Endothelial cell of umbilical vein (primary cell): ENCODE results near the gene IFT22. TPM values are rescaled to one million over a fixed set of nuclear protein-coding genes. Genes with fewer than 3 reads are reported as not detected.

Source experiments
- BruUV-seq: library from RNA; stranded (reverse); fragments of 400-500 nt; replicated peaks from 2 replicates; lab custom pipeline; 2021; lab: Mats Ljungman, UMichigan
- CTCF ChIA-PET: fragments of 300-600, 350-600 bp; sonication (Branson Sonifier 250); formaldehyde crosslinking; loops from one replicate; lab custom pipeline; 2021; ENCODE audit warnings: antibody characterized with exemption, inconsistent platforms; lab: Charles Lee
- POLR2A ChIA-PET: fragments of 300-600, 350-600 bp; sonication (Branson Sonifier 250); formaldehyde crosslinking; loops from one replicate; lab custom pipeline; 2021; ENCODE audit warnings: antibody characterized with exemption, inconsistent platforms; lab: Charles Lee
- DNase-seq: peaks from one replicate; pipeline ENCODE4 v3.0.0-alpha.2; 2011; ENCODE audit warnings: low read depth, low spot score
- FAIRE-seq: peaks from 2 replicates; lab custom pipeline; 2011; peaks lifted over from hg19 to GRCh38; lab: Jason Lieb, UNC
- H2AFZ ChIP-seq: 2 replicates; pipeline ENCODE4 v1.6.0; 2012; ENCODE audit warnings: low read depth, low read length, control low read depth, inconsistent platforms
- H3K27ac ChIP-seq: 2 replicates; pipeline ENCODE4 v1.5.1; 2011; ENCODE audit warnings: low read depth, mild to moderate bottlenecking, control low read depth, low read length, moderate library complexity; ENCODE audit not compliant: insufficient read depth
- H3K27me3 ChIP-seq, 2 experiments: 2 replicates each; pipeline versions ENCODE4 v1.6.0 to v1.6.1; 2011; ENCODE audit warnings: low read length in 2 of 2, mixed read lengths in 1 of 2; ENCODE audit not compliant: control insufficient read depth in 2 of 2, insufficient read depth in 2 of 2
- H3K36me3 ChIP-seq, 2 experiments: 2 replicates in 1 of 2; 3 replicates in 1 of 2; pipeline ENCODE4 v1.5.1; 2011; ENCODE audit warnings: low read length in 2 of 2, mild to moderate bottlenecking in 1 of 2, moderate library complexity in 1 of 2; ENCODE audit not compliant: control insufficient read depth in 2 of 2, insufficient read depth in 2 of 2; ENCODE audit errors: extremely low read depth in 1 of 2
- H3K4me1 ChIP-seq: 3 replicates; pipeline ENCODE4 v1.5.1; 2011; ENCODE audit warnings: mild to moderate bottlenecking, low read length; ENCODE audit not compliant: control insufficient read depth, insufficient read depth; ENCODE audit errors: extremely low read depth
- H3K4me2 ChIP-seq: 2 replicates; pipeline ENCODE4 v1.6.1; 2011; ENCODE audit warnings: low read length, control low read depth, mixed read lengths; ENCODE audit not compliant: insufficient read depth
- H3K4me3 ChIP-seq, 3 experiments: fragments of 200-600 bp in 1 of 3; sonication (generic), shearing (Covaris generic) in 1 of 3; replicated peaks in 1 of 3; 2 replicates each; pipeline ENCODE4 v1.5.1; 2011 to 2016; ENCODE audit warnings: control low read depth in 3 of 3, low read length in 3 of 3, mild to moderate bottlenecking in 2 of 3, inconsistent platforms in 1 of 3, low read depth in 1 of 3, moderate library complexity in 1 of 3; ENCODE audit not compliant: insufficient read depth in 1 of 3
- H3K79me2 ChIP-seq: 2 replicates; pipeline ENCODE4 v1.6.0; 2012; ENCODE audit warnings: low read length, inconsistent platforms; ENCODE audit not compliant: control insufficient read depth, insufficient read depth
- H3K9ac ChIP-seq: replicated peaks from 2 replicates; pipeline ENCODE3; 2011; ENCODE audit warnings: low read length, control low read depth; ENCODE audit not compliant: insufficient read depth; ENCODE audit errors: extremely low read depth
- H3K9me1 ChIP-seq: replicated peaks from 3 replicates; pipeline ENCODE4 v1.6.0; 2011; ENCODE audit warnings: mild to moderate bottlenecking, low read length; ENCODE audit not compliant: control insufficient read depth, insufficient read depth; ENCODE audit errors: extremely low read depth
- H3K9me3 ChIP-seq: replicated peaks from 2 replicates; pipeline ENCODE4 v1.5.1; 2012; ENCODE audit warnings: low read length, inconsistent platforms; ENCODE audit not compliant: control insufficient read depth, insufficient read depth
- H4K20me1 ChIP-seq: replicated peaks from 2 replicates; pipeline ENCODE3; 2011; ENCODE audit warnings: mild to moderate bottlenecking, low read length; ENCODE audit not compliant: control insufficient read depth, insufficient read depth; ENCODE audit errors: extremely low read depth
- CTCF ChIP-seq, 2 donors: IDR thresholded peaks; 1 replicate in 1 of 2; 2 replicates in 1 of 2; pipeline ENCODE4 v1.5.1; 2011; ENCODE audit warnings: low read length in 2 of 2, mild to moderate bottlenecking in 2 of 2, moderate library complexity in 2 of 2, control low read depth in 1 of 2, inconsistent platforms in 1 of 2, low read depth in 1 of 2; ENCODE audit not compliant: insufficient read depth in 1 of 2; ENCODE audit errors: extremely low read depth in 1 of 2
- EZH2 ChIP-seq: IDR thresholded peaks from 2 replicates; pipeline ENCODE4 v1.6.1; 2012; ENCODE audit warnings: borderline replicate concordance, low read depth, mild to moderate bottlenecking, moderate library complexity, low read length, inconsistent platforms; ENCODE audit not compliant: severe bottlenecking
- FOS ChIP-seq: IDR thresholded peaks from 2 replicates; pipeline ENCODE4 v1.6.1; 2011; ENCODE audit warnings: mild to moderate bottlenecking, low read length, moderate library complexity, borderline replicate concordance; ENCODE audit not compliant: insufficient read depth
- GATA2 ChIP-seq: IDR thresholded peaks from 2 replicates; pipeline ENCODE4 v1.7.0; 2011; ENCODE audit warnings: low read depth, mild to moderate bottlenecking, moderate library complexity, mixed read lengths, low read length; ENCODE audit not compliant: insufficient read length, insufficient read depth
- JUN ChIP-seq: IDR thresholded peaks from 2 replicates; pipeline ENCODE4 v1.6.1; 2011; ENCODE audit warnings: borderline replicate concordance, low read depth; ENCODE audit not compliant: insufficient read length, insufficient read depth
- MAX ChIP-seq: IDR thresholded peaks from 2 replicates; pipeline ENCODE4 v1.6.1; 2011; ENCODE audit not compliant: insufficient read depth, insufficient read length
- MYC ChIP-seq: IDR thresholded peaks from one replicate; pipeline ENCODE4 v1.6.1; 2011; ENCODE audit warnings: mild to moderate bottlenecking, low read depth, low read length
- POLR2A ChIP-seq: IDR thresholded peaks from 2 replicates; pipeline ENCODE4 v1.6.1; 2012; ENCODE audit warnings: low read depth, mild to moderate bottlenecking, control low read depth, low read length
- POLR2AphosphoS5 ChIP-seq: IDR thresholded peaks from 2 replicates; pipeline ENCODE4 v1.6.1; 2012; ENCODE audit warnings: low read depth, mild to moderate bottlenecking, control low read depth, low read length, moderate library complexity; ENCODE audit not compliant: insufficient read depth
- dilution Hi-C: fragments of 300-500 bp; cut with MboI; formaldehyde crosslinking; loops from one replicate; pipeline ENCODE4 v1.15.0; 2019; ENCODE audit warnings: low sequenced_read_pairs; ENCODE audit not compliant: extremely low pct_ligation_motif_present
- intact Hi-C: fragments of 100-400 bp; cut with micrococcal nuclease; formaldehyde crosslinking; loops from one replicate; pipeline ENCODE4 v1.10.0; 2022
- polyA plus RNA-seq, 4 experiments: library from polyadenylated mRNA; depleted of rRNA in 3 of 4; stranded (reverse) in 3 of 4; unstranded in 1 of 4; fragments of >200 nt; gene quantifications; 2 replicates each; pipeline versions ENCODE4 v1.2.1 to v1.2.3, GENCODE V29; 2011 to 2012; ENCODE audit warnings: missing spikeins in 1 of 4
- total RNA-seq: library from RNA; stranded (reverse); gene quantifications from 2 replicates; pipeline ENCODE4 v1.2.3, GENCODE V29; 2021

IFT22 gene
- total and polyA plus RNA-seq, 2 donors (not counting 3 experiments of a cell fraction or from before 2014, with no cell fraction given), result 26.3 to 28.7 TPM

- peak overlapping the region in 1 of 3 experiments; percentile 34 for H3K4me3 ChIP-seq
- H4K20me1 ChIP-seq, result no peaks in the 10 kb centered on the region
- no peak for DNase-seq
- TF ChIP-seq CTCF (IDR thresholded peaks at IDR 0.05; ENCODE audit: extremely low read depth in 1 of 2, insufficient read depth in 1 of 2, low read depth in 1 of 2, low read length in 2 of 2), result no peak
- no peak for TF ChIP-seq JUN
- TF ChIP-seq POLR2AphosphoS5, result no peak
- no peak for TF ChIP-seq POLR2A
- no peak for TF ChIP-seq MYC
- no peak for TF ChIP-seq EZH2
- TF ChIP-seq MAX, result no peak
- TF ChIP-seq GATA2, result no peak
- no peak for TF ChIP-seq FOS
- H3K36me3 ChIP-seq, result no peaks in the 10 kb centered on the region
- POLR2A ChIA-PET, result no interaction called here
- H2AFZ ChIP-seq, result peak overlapping the region; percentile 44
- no TSS peak for BruUV-seq
- no peak overlapping the region for H3K27ac ChIP-seq
- peaks cover 10 to 24% of the 10 kb centered on the region in 2 experiments for H3K27me3 ChIP-seq
- no peak for FAIRE-seq
- intact Hi-C loops, result no loop called here
- dilution Hi-C loops, result no loop called here
- no peaks in the 10 kb centered on the region for H3K9me1 ChIP-seq
- H3K4me2 ChIP-seq, result no peak overlapping the region
- H3K9ac ChIP-seq, result no peak overlapping the region
- H3K4me1 ChIP-seq, result peaks cover 3% of the 10 kb centered on the region
- CTCF ChIA-PET, result interaction anchor here (0.6 to 5.4 kb wide), 14 partner anchors 9 to 325 kb away, joined by 3 to 33 read pairs (median 4); partner anchors contain the start of gene IFT22
- H3K9me3 ChIP-seq, result no peaks in the 10 kb centered on the region
- H3K79me2 ChIP-seq, result no peaks in the 10 kb centered on the region
Observed at GRCh38 chr7:101363196-101363733, 41.7 kb upstream of the IFT22 start.
